ENCODE measurements around the gene CA10. TPM values are rescaled to one million over a fixed set of nuclear protein-coding genes. Genes with fewer than 3 reads are reported as not detected.

Gene CA10
- total RNA-seq, 1 experiment from 2014 or later, result 0.46 TPM

DNA sequence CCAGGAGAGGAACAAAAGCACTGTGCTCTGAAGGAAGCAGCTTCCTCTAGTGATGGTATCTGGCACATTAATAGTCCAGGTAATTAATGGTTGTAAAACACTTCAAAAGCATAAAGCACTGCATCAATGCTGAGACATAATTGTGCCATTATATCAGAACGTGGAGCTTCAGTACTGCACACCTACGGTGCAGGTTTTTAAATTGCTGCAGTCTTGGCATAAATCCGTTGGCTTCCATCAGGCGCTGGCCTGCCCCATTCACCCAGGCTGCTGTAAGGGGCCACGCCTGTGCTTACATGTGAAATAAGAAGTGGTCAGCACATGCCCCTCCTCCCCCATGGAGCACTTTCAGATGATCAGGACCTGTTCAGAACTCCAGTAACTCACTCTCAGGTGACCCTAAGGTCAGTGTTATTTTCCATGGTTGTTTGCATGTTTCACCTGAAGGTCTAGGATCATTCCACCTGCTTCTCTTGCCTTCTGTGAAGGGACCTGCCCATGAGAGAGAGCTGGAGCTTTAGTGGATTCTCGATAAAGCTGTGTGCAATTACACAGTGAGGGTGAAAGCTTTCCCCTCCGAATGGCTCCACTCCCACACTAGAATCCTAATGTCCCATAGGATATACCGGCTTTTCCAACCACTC, 345.3 kb downstream of the CA10 start:
- Histone ChIP-seq H4K91ac (ENCODE audit: insufficient read length, low read depth, low read length) (no peak overlapping the region), H3K23ac (ENCODE audit: insufficient read length, low read depth, low read length) (no peak overlapping the region), H3K14ac (ENCODE audit: insufficient read depth, low read length) (no peak overlapping the region), H2BK120ac (ENCODE audit: low read depth, low read length, poor library complexity, severe bottlenecking) (no peak overlapping the region), H3K4me2 (ENCODE audit: insufficient read depth, insufficient read length, low read length) (no peak overlapping the region), H2AFZ (ENCODE audit: low read length) (no peak overlapping the region), H3T11ph (ENCODE audit: low read length) (no peak overlapping the region), H2BK5ac (ENCODE audit: insufficient read length, low read length) (no peak overlapping the region), H2AK5ac (ENCODE audit: insufficient read length, low read length) (no peak overlapping the region), H3K56ac (ENCODE audit: insufficient read length, low read depth, low read length) (no peak overlapping the region), H3K18ac (ENCODE audit: insufficient read length, low read depth, low read length) (no peak overlapping the region), H2BK20ac (ENCODE audit: low read depth, low read length, poor library complexity, severe bottlenecking) (no peak overlapping the region), H4K8ac (replicated peaks; ENCODE audit: insufficient read length, low read depth, low read length) (no peak overlapping the region), H3K27ac (ENCODE audit: insufficient read length, low read depth, low read length) (no peak overlapping the region), H4K5ac (ENCODE audit: insufficient read length, low read depth, low read length) (no peak overlapping the region), H3K79me1 (ENCODE audit: insufficient read depth, low read depth, low read length, poor library complexity, severe bottlenecking) (no peaks in the 10 kb centered on the region), H3K27me3 (ENCODE audit: insufficient read depth, low read length) (no peaks in the 10 kb centered on the region), H4K20me1 (ENCODE audit: control insufficient read depth, insufficient read depth, insufficient read length) (no peaks in the 10 kb centered on the region), H3K4ac (ENCODE audit: low read depth, low read length) (no peak overlapping the region), H3K79me2 (ENCODE audit: insufficient read depth, low read length) (no peaks in the 10 kb centered on the region), H2BK15ac (ENCODE audit: low read depth, low read length) (no peak overlapping the region), H2BK12ac (ENCODE audit: insufficient read length, low read depth, low read length) (no peak overlapping the region), H3K9ac (ENCODE audit: extremely low read depth, insufficient read length, low read length) (no peak overlapping the region), H3K4me1 (ENCODE audit: insufficient read depth, low read length) (no peaks in the 10 kb centered on the region), H3K23me2 (ENCODE audit: insufficient read length, low read depth, low read length, poor library complexity, severe bottlenecking) (no peaks in the 10 kb centered on the region), H3K9me3 (ENCODE audit: control insufficient read depth, low read depth, low read length) (no peaks in the 10 kb centered on the region)
- TF ChIP-seq, protein P1, sequence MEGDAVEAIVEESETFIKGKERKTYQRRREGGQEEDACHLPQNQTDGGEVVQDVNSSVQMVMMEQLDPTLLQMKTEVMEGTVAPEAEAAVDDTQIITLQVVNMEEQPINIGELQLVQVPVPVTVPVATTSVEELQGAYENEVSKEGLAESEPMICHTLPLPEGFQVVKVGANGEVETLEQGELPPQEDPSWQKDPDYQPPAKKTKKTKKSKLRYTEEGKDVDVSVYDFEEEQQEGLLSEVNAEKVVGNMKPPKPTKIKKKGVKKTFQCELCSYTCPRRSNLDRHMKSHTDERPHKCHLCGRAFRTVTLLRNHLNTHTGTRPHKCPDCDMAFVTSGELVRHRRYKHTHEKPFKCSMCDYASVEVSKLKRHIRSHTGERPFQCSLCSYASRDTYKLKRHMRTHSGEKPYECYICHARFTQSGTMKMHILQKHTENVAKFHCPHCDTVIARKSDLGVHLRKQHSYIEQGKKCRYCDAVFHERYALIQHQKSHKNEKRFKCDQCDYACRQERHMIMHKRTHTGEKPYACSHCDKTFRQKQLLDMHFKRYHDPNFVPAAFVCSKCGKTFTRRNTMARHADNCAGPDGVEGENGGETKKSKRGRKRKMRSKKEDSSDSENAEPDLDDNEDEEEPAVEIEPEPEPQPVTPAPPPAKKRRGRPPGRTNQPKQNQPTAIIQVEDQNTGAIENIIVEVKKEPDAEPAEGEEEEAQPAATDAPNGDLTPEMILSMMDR (conservative IDR thresholded peaks at IDR 0.05), result no peak
- no CpG with 5 or more reads among the region's 8 CpGs for WGBS (ENCODE audit: extremely low coverage, insufficient read length, low lambda C conversion rate)
- no peaks in the 10 kb centered on the region for H3K36me3 Mint-ChIP-seq (ENCODE audit: insufficient read depth in 1 of 3, low read depth in 3 of 3)
- H3K4me3 Mint-ChIP-seq, result no peak overlapping the region
- no peak overlapping the region; a peak in 2 of 7 replicates for H3K27ac Mint-ChIP-seq
- H3K9me3 Mint-ChIP-seq, result no peaks in the 10 kb centered on the region
- no peak for DNase-seq
- H3K27me3 Mint-ChIP-seq (ENCODE audit: low read depth), result no peaks in the 10 kb centered on the region
- H3K4me1 Mint-ChIP-seq, result peaks cover 3 to 6% of the 10 kb centered on the region in 2 experiments; a peak in 2 of 4 replicates

All from H9 (cell line).